ENCODE data around the gene SORBS1. TPM values are rescaled to one million over a fixed set of nuclear protein-coding genes. Genes with fewer than 3 reads are reported as not detected.
A peak's percentile ranks its signal among the peaks of the same experiment; 100 is the strongest.

The SORBS1 gene
- total RNA-seq, 6 experiments from 2014 or later, result 56.4 to 97.9 (median 76.5) TPM

GRCh38 chr10:95413588-95413987 is 147.6 kb downstream of the SORBS1 start:
- no peak for DNase-seq
- Histone ChIP-seq H3K9me3 (no peaks in the 10 kb centered on the region), H3K4me1 (no peaks in the 10 kb centered on the region), H3K4me3 (no peak overlapping the region), H3K27me3 (no peaks in the 10 kb centered on the region), H3K27ac (peak overlapping the region in 1 of 3 donors; percentile 8), H3K36me3 (peaks cover 0 to 39% (median 14%) of the 10 kb centered on the region in 4 donors)
- WGBS (ENCODE audit: insufficient coverage, low coverage, low lambda C conversion rate, missing lambda C conversion rate), result 63% methylated on average over 3 of the region's 5 CpGs
- intact Hi-C loops (cut with DNase I), result no loop called here
- ATAC-seq, result peak in 1 of 4 donors; percentile 14
- TF ChIP-seq CTCF (IDR thresholded peaks at IDR 0.05), result no peak
- TF ChIP-seq POLR2A (IDR thresholded peaks at IDR 0.05), result no peak

- Histone ChIP-seq H3K4me3 (no peak overlapping the region), H3K27me3 (no peaks in the 10 kb centered on the region), H3K27ac (no peak overlapping the region), H3K36me3 (peaks cover 0 to 36% (median 15%) of the 10 kb centered on the region in 4 donors), H3K4me1 (peaks cover 0 to 10% (median 5%) of the 10 kb centered on the region in 4 donors), H3K9me3 (no peaks in the 10 kb centered on the region)
- WGBS (ENCODE audit: insufficient coverage, low coverage, low lambda C conversion rate, missing lambda C conversion rate), result 79% methylated on average over 4 of the region's 4 CpGs
- ATAC-seq (no peak), DNase-seq (no peak)
- intact Hi-C loops (cut with DNase I), result no loop called here
- TF ChIP-seq POLR2A (IDR thresholded peaks at IDR 0.05), result no peak
- no peak for TF ChIP-seq CTCF (IDR thresholded peaks at IDR 0.05)
Measured at GRCh38 chr10:95411635-95412034, 149.5 kb downstream of the SORBS1 start.

GRCh38 chr10:95408983-95409873 is 151.9 kb downstream of the SORBS1 start:
- DNase-seq (no peak), ATAC-seq (peak in 1 of 4 donors; percentile 5)
- TF ChIP-seq POLR2A (IDR thresholded peaks at IDR 0.05) (no peak), CTCF (IDR thresholded peaks at IDR 0.05) (no peak)
- H3K4me1 ChIP-seq, result peaks cover 0 to 18% (median 7%) of the 10 kb centered on the region in 4 donors
- H3K36me3 ChIP-seq, result peaks cover 0 to 28% (median 14%) of the 10 kb centered on the region in 4 donors
- H3K9me3 ChIP-seq, result no peaks in the 10 kb centered on the region
- 68% methylated on average over 3 of the region's 3 CpGs for WGBS (ENCODE audit: insufficient coverage, low coverage, low lambda C conversion rate, missing lambda C conversion rate)
- H3K4me3 ChIP-seq, result no peak overlapping the region
- H3K27me3 ChIP-seq, result no peaks in the 10 kb centered on the region
- intact Hi-C loops (cut with DNase I), result no loop called here
- H3K27ac ChIP-seq, result peak overlapping the region; percentile 16 to 72 (median 30)

GRCh38 chr10:95408148-95408960 is 152.8 kb downstream of the SORBS1 start:
- Histone ChIP-seq H3K4me1 (peaks cover 0 to 18% (median 7%) of the 10 kb centered on the region in 4 donors), H3K4me3 (no peak overlapping the region), H3K9me3 (no peaks in the 10 kb centered on the region), H3K27ac (peak overlapping the region in 2 of 3 donors; percentile 30 to 75), H3K36me3 (peaks cover 0 to 27% (median 14%) of the 10 kb centered on the region in 4 donors), H3K27me3 (no peaks in the 10 kb centered on the region)
- TF ChIP-seq CTCF (IDR thresholded peaks at IDR 0.05) (no peak), POLR2A (IDR thresholded peaks at IDR 0.05) (no peak)
- peak in 1 of 4 donors; percentile 8 for ATAC-seq
- intact Hi-C loops (cut with DNase I), result no loop called here
- DNase-seq, result no peak
- 75% methylated on average over 4 of the region's 7 CpGs for WGBS (ENCODE audit: insufficient coverage, low coverage, low lambda C conversion rate, missing lambda C conversion rate)
